NCI-H748 (cell line): ENCODE data around the gene CRELD2.
A peak's percentile ranks its signal among the peaks of the same experiment; 100 is the strongest.

ENCODE experiments used
- DNase-seq: peaks from one replicate; lab custom pipeline; 2025; ENCODE audit not compliant: unreplicated experiment; lab: John Stamatoyannopoulos, UW

CRELD2 gene

DNA sequence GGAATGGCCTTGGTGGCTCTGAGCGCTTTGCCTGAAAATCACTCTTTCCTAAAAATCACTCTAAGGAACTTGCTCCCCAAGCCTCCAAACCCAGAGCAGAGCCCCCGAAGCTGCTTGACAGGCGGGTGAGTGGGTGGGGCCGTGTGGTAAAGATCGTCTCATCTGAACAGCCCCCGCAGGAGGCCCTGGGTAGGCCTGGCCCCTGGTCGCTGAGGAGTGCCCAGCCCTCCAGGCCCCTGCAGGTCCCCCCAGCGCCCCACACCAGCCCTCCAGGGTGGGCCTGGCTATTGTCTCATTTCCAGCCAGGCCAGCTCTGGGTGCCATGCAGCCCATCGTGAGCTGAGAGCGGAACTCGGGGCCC is 25.0 kb downstream of the CRELD2 start:
- no peak for DNase-seq

- no peak for DNase-seq
These were observed 25.5 kb downstream of the CRELD2 start for GRCh38 chr22:49943771-49944398.

DNA sequence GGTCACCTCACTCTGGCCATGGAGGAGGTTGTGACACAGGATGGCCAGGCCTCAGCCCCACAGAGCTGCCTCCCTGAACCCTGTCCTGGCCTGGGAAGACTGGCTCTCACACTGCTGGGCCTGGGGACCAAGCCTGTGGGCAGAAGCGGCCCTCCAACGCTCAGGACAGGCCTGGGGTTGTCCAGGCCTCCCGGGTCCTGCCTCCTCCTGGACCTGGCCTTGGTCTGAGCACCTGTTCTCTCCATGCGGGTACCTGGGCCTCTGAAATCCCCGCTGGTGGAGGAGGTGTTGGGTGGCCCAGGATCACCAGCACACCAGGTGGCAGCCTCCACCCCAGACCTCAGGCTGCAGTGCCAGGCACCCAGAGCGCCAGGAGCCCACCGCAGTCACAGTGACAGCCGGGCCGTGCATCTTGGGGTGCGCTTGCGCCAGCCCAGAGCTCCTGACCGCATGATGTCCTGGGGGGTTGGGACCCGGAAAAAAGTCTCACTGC is 26.0 kb downstream of the CRELD2 start:
- no peak for DNase-seq

DNA sequence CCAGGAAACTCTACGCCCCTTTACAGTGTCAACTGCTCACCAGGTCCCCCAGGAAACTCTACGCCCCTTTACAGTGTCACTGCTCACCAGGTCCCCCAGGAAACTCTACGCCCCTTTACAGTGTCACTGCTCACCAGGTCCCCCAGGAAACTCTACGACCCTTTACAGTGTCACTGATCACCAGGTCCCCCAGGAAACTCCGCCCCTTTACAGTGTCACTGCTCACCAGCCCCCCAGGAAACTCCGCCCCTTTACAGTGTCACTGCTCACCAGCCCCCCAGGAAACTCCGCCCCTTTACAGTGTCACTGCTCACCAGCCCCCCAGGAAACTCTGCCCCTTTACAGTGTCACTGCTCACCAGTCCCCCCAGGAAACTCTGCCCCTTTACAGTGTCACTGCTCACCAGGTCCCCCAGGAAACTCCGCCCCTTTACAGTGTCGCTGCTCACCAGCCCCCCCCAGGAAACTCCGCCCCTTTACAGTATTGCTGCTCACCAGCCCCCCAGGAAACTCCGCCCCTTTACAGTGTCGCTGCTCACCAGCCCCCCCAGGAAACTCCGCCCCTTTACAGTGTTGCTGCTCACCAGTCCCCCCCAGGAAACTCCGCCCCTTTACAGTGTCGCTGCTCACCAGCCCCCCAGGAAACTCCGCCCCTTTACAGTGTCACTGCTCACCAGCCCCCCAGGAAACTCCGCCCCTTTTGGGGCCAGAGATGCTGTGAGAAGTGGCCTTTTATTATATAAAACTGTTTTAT is 26.8 kb downstream of the CRELD2 start:
- DNase-seq: peak; percentile 25

DNA sequence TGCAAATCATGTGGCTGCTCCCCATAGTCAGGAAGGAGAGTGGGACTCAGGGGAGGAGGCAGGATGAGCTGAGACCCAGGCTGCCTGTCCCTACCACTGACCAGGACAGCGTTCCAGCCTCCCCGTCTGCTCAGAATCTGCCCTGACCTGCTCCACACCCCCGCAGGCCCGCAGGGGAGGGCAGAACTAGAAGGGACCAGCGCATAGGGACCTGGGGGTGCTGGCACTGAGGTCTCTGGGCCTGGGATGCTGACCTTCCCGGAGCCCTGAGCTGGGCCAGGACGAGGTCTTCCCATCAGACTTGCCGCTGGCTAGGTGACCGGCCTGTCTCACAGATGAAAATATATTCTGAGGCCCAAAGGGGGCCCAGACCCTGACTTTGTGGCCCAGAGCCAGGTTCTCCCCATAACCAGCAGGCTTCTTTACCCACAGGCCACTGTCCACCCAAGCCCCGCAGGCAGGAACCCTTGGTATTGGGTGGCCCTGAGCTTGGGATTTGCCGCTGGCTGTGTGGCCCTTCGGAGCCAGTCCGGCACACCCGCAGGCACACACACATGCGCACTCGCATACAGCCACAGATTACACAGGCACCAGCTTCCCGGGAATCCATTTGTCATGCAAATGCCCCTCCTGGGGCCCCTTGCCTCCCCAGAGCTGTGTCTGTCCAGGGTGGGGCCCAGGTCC is 28.3 kb downstream of the CRELD2 start:
- no peak for DNase-seq

DNA sequence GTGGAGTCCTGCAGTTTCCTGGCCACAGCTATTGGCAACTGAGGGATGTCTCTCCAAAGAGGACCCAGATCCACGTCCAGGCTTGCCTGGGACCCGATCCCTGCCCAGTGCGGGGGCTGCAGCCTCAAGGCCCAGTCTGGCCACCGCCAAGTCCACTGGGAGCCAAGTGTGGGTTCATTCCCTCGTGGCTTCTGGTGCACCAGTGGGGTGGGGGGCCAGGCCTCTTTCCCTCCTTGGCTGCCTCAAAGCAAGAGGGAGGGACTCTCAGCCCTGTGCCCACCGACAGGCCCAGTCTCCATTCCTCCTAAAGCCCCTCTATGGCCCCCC is 28.8 kb downstream of the CRELD2 start:
- DNase-seq: no peak

DNA sequence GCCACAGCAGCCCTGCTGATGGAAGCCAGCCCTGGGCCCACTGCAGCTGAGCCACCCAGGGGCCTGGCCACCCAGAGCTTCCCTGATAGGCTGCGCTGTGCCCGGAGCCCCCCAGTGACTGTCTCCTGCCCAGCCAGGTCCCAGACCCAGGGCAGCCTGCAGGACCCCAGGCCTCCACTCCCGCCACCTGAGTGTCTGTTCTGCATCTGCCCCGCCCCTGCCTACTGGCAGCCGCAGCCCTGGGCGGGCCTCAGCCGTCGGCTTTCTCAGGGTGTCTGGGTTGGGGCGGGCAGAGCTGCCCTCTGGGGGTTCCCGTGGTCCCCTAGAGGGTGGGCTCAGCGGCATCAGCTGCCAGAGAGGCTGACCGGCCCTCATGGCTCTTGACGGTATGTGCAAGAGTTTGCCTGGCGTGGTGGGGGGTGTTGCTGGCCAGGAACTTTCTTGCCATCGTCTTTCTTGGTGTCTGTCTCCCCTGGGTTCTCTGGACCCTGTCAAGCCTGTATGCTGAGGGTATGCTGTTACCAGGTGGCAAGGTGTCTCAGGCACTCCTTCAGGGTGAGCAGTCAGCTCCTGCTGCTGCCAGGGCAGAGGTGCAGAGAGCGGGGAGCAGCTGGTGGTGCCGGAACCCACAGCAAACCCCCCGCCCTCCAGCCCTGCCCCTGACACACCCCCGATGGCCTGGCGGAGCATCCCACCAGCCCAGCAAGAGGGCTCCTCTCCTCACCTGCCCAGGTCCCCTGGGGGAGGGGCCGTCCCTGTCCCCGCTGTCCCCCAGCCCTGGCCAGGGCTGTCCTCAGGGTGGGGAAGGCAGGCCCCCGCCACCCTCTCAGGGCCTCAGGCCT is 29.9 kb downstream of the CRELD2 start:
- DNase-seq: no peak

GRCh38 chr22:49948958-49949913 is 30.8 kb downstream of the CRELD2 start:
- peak; percentile 52 for DNase-seq

- DNase-seq: no peak
These were observed 31.5 kb downstream of the CRELD2 start for GRCh38 chr22:49949914-49950292.

- DNase-seq: no peak
These were observed 32.1 kb downstream of the CRELD2 start for GRCh38 chr22:49950396-49950994.

- DNase-seq: peak; percentile 93
These were observed 32.7 kb downstream of the CRELD2 start for GRCh38 chr22:49951000-49951677.

- no peak for DNase-seq
These were observed 33.2 kb downstream of the CRELD2 start for GRCh38 chr22:49951678-49951985.

GRCh38 chr22:49951986-49952896 is 33.8 kb downstream of the CRELD2 start:
- no peak for DNase-seq

DNA sequence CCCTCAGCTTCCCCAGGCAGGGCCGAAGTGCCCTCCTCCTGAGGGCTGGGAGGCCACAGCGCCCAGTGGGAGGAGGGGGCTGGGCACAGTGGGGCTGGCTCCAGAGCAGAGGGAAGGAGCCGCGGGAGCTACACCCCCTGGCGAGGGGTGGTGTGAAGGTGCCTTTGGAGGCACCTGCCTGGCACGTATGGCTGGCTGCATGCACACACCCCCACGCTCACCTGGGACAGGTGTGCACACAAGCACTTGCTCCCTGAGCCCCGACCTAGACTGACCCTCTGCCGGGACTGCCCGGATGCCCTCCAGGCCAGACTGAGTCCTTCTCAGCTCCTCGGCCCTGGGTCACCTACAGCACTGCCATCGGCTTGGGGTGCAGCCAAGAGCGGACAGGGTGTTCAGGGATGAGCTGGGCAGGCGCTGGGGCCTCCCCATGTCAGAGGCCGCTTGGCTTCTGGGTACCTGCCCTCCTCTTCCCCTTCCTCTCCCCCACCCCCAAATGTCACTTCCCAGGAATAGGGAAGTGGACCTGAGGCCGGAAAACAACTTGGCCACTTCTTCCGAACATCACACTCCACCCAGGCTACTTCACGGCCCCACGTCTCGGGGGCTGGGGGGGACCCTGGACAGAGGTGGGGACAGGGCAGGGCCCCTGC is 34.7 kb downstream of the CRELD2 start:
- no peak for DNase-seq

GRCh38 chr22:49953680-49954344 is 35.4 kb downstream of the CRELD2 start:
- DNase-seq: no peak

DNA sequence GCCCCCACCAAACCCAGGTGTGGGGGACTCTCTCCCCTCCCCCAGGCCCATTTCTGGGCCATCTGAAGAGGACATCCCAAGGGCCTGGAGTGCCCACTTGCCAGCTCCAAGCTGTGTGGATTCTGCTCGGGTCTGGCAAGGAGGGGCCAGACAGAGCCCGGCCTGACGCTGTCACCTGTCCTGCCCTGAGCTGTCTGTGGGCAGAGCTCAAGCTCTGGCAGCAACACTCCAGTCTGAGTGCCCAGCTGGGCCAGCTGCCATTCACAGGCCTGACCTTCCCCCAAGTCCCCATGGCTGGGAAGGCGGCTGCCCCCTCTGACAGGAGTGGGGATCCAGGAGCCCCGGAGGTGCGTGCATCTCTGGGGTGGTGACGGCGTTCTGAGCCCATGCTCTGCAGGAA is 35.9 kb downstream of the CRELD2 start:
- no peak for DNase-seq

DNA sequence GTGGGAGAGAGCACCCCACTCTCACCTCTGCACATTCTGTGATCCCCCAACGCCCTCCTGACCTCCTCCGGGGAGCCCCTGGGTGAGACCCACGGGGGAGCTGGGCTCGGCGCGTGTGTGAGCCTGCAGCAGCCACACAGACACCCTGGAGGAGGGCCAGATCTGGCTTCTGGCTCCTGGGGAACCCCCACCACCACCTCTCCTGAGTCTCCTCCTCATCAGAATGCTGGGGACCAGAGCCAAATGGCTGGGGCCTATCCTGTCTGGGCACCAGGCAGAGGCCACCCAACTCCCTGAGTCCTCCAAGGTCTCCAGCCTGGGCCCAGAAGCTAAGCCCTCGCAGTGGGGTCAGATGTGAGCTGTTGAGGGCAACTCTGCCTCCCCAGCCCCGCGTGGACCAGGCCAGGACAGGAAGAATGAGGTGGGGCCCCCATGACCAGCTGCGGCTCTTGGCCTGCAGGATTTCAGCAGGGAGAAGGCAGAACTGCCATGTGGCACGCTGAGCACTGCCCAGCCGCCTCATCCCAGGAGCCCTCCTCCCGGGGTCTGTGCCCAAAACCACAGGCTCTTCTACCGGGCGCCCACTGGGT is 36.7 kb downstream of the CRELD2 start:
- DNase-seq: no peak
